Astrocyte of the hippocampus (primary cell): ENCODE measurements around the gene VAMP2.
A peak's percentile ranks its signal among the peaks of the same experiment; 100 is the strongest.

Experiments used
- DNase-seq: peaks from one replicate; pipeline ENCODE4 v3.0.0; 2011; ENCODE audit warnings: low read depth, low spot score

Gene VAMP2

DNA sequence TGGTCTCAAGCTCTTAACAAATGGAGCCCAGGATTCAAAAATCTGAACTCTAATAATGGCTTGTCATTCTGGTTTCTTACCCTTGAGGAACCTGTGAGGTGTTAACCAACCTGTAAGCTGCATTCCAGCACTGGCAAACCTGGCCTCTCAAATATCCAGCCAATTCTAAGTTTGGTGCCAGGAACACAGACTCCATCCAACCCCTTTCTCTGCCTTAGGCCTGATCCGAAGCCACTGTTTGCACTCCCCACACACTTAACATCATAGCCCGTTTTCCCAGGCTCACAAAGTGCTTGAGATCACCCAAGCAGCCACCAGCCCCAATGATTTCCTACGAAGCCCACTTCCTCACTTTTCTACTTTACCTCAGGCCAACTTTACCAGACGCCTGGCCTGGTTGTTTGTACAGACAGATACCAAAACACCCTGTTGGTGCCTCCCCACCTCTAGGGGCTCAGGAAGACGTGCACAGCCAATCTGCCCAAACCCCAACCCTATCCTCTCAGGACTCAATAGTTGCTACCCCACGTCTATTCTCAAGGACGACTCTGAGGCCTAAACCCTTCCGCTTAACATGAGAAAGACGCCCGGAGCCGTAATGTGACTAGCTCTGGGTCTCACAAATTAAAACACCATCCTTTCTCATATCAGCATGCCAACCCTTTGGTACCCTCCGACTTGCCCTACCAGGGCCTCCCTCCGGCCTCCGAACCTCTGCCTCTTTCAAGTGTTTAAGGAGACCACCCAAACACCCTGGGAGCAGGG, 7.3 kb downstream of the VAMP2 start:
- DNase-seq, result no peak

DNA sequence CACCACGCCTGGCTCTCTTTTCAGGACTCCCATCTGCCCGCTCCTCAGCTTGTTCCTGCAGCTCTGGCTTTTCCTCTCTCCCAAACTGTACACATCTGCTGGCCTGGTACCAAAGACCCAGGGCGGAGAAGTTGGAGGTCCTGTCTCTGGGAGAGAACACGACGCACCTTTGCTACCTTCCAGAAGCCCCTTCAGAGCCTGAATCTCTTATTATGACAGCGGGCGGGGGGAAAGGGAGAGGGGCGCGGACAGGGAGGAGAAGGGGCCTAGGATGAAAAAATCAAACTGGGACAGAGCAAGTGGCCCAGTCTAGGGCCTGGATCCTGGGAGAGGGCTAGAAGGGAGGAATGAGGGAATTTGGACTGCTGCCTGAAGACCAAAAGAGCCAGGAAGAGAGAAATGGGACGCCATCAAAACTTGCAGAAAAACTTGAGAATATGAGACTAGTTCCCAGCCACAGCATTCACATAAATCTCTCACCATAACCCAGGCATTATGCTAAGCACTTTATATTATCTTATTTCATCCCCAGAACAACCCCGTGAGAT, 8.1 kb downstream of the VAMP2 start:
- DNase-seq, result no peak

DNA sequence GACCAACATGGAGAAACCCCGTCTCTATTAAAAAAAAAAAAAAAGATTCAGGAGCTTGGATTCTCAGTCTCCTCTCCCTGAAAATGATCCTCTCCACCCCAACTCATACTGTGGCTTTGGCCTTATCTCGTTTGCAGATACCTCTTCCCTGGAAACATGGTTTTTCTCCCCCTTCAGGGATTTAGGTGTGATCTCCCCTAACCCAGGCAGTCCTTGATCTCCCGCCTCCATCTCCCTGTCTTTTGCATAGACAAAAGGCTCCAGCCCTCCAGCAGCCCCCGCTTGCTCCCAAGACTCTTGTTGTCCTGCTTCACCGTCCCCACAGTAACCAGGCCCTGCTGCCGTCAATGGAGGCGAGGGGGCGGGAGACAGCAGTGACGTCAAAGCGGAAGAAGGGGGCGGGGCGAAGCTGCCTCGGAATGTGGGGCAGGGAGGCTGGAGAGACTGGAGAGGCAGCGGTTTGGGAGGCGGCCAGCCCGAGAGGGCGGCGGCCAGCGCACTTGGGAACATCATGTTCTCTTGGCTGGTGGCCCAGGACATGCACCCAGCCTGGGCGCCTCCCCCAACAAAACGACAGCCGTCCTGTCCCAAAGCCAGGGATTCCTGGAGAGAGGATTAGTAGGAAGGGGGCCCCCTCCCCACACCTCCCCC, 8.7 kb downstream of the VAMP2 start:
- peak; percentile 100 for DNase-seq

DNA sequence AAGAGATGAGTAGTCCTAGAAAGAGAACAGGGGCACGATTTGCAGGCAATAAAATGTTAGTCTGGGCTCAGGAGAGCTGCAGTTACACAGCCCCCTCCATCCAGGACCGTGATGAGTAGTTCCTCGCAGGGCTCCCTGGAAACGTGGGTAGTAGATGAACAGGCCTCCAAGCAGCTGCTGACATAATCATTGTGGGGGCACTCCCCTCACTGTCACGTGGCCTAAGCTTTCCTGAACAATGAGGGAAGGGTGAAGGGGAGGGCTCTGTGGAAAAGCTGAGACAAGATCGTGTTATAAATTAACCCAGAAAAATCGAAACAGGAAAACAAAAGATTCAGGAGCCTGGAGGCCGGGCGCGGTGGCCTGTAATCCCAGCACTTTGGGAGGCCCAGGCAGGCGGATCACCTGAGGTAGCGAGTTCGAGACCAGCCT, 9.2 kb downstream of the VAMP2 start:
- peak; percentile 94 for DNase-seq

DNA sequence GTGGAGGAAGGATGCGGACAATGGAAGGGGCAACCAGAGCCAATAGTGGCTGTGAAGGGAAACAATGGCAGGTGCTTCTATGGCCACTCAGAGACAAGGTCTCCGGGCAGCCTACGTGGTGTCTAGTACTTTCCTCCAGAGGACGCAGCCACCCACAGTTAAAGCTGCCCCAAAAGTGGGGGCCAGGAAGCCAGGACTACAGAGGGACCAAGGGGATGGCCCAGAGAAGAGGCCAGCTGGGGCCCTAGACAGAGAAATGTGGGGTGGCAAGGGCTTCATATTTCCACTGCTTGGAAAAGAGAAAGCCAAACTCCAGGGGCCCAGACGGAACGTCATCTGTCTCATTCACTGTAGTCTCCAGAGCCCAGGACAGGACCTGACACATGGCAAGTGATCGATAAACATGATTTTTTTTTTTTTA, 9.7 kb downstream of the VAMP2 start:
- no peak for DNase-seq

DNA sequence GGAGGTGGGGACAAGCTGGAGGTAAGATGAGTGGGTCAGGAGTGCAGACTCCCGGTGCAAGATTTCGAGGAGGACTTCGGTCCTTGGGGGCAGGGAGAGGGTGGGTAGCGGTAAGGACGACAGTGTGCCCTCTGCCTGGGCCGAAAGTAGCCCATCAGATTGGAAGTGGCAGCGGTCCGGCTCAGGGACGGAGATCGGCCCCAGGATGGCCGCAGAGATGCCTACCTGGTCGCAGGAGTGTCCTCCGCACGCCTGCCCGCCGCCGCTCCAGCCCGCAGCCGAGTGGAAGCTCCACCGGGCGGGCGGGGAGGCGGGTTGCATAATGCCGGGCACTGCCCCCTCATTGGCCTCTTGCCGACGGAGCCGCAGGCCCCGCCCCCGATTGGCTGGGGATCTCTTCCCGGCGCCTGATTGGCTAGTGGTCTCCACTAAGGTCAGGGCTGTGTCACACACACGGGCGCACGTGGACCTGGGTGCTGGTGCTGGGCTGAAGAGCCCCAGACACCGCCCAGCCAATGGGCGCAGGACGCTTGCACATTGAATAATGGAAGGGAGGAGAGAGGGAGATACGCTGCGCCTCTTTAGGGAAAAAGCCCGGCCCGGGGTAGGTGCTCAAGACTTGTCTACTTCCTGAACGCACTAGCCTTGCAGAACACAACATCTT, 10.5 kb downstream of the VAMP2 start, which contains the start of gene PER1:
Gene PER1 (minus strand): TSS at position 293 of the 664 bp plus-strand sequence. CDS start 1,698 bp downstream, outside the sequence.
- peak; percentile 98 for DNase-seq

DNA sequence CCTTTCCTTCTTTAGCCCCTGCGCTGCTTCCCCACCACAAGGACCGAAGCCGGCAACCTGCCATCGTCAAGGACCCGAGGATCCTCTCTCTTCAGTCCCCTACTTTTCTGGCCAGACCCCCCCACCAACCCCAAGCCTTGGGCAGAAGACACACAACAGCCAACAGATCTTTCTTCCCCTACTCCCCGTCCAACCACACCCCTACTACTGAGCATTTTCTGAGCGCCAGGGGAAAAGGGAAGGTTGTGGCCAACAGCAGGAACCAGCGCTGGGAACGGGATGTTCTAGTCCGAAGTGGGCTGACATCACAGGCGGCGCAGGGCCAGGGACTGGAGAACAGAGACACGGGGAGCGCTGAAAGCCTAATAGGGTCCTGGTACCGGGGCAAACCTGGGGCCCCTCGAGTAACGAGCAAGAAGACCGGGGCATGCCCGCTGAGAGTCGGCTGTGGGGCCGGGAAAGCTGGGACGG, 11.1 kb downstream of the VAMP2 start:
- peak; percentile 85 for DNase-seq

DNA sequence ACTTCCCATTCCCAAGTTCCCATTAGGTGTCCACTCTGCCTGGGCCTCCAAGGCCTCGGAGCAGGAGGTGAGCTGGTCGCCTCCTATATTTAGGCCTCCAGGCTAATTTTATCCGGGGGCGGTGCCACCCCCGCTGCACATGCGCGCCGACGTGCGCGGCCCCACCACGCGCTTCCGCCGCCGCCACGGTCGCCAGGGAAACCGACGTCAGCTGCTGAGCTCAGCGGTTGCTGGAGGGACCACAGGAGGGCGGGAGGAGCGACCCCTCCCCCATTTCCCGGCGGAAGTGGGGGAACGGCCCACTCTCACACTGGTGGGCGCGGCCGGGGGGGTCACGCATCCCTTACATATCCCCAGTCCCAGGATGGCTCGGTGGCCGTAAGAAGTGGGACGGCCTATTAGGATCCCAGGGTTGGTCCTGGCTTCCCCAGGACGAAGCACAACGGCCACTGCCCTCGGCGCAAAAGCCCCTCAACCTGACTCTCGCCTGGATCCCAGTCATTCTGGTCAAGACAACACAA, 11.6 kb downstream of the VAMP2 start:
- DNase-seq, result peak; percentile 97

DNA sequence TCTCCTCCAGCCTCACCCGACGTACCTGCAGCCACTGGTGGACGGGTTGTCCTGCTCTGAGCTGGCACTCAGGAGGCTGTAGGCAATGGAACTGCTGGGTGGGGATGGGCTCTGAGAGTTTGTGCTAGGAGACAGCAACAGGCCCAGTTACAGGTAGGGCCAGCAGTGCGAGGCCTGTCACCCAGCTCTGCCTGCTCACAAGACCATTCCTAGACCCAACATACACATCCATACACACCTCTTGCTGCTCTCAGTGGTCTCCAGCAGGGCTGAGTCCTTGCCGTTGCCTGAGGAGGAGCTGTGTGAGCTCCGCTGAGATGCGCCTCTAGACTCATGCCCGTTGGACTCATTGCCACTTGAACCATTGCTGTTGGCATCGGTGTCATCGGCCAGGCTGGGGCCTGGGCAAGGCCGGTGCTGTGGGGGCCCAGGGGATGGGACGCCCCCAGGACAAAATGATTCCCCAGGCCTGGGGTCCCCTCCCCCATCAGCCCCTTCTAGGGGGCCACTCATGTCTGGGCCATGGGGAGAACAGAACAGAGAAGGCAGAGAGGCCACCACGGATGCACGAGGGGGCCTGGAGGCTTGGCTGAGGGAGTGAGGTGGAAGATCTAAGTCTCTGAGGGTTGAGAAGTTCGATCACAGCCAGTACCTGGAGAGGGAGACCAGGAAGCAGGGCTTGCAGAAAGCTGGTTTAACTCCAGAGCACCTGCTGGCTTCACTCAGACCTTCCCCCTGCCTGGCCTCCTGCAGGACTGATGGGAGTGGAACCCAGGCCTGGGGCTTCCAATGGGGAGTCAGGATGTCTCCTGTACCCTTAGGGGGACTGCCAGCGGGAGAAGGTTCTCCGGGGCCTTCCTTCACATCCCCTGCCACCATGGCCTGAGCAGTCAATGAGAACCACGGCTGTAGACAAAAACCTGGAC, 12.3 kb downstream of the VAMP2 start:
- no peak for DNase-seq

DNA sequence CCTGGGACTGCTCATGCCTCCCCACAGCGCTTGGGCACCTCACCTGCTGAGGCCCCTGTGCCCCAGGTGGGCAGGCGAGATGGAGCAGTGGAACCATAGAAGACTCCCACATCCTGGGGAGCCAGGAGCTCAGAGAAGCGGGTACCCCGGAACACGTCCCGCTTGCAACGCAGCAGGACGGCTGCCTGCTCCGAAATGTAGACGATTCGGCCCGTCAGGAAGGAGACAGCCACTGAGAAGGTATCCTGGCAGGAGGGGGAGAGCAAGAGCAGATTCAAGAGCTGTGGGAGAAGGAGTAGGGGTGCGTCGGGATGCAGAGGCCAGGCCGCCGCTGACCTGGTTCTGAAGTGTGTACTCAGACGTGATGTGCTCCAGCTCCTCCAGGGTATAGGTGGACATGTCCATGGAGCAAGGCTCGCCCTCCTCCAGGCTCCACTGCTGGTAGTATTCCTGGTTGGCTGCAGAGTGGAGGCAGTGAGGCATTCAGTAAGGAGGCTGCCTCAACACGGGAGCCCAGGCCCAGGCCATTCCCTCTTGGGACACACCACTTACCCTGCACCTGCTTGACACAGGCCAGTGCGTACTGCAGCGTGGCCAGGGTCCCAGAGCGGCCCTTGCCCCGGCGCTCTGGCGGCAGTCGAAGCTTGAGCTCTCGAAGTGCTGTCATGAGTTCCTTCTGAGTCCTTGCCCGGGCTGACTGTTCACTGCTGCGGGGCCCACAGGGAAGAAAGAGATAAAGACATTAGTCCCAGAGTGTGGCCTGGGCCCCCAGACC, 13.1 kb downstream of the VAMP2 start:
- no peak for DNase-seq

DNA sequence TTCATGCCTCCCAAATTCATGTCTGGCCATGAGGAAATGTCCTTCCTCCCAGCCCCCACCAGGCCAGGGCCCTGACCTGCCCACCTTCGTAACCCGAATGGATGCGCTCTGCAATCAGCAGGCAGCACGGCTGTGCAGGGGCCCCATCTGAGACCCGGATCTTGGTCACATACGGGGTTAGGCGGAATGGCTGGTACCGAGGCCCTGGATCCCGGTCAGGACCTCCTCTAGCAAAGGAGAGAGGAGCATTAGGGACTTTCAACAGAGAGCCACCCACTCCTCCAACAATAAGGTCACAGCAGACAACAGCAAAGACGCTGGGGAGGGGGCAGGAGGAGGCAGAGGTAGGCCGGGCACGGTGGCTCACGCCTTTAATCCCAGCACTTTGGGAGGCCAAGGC, 14.2 kb downstream of the VAMP2 start:
- no peak for DNase-seq

DNA sequence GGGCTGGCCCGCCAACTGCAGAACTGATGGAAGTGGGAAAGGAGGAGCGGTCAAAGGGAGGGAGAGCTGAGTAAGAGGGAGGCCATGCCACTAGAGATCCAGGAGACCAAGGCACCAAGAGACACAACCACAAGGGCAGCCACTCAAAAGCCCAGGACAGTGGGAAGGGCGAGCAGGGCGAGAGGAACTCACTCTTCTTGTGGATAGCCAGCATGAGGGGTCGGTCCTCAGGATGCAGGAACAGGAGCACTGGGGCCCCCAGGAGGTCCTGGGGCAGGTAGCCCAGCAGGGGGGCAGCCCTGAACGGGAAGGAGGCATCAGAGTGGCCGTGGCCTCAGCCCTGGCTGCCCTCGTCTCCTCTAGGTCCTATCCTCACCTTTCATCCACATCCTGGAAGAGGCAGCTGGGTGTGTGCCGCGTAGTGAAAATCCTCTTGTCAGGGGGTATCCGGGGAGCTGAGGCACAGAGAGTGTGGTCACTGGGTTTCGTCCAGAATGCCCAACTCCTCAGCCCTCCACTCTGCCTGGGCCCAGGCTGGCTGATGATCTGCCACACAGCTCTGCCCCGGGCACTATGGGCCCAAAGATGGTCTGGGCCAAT, 14.8 kb downstream of the VAMP2 start:
- DNase-seq, result no peak

DNA sequence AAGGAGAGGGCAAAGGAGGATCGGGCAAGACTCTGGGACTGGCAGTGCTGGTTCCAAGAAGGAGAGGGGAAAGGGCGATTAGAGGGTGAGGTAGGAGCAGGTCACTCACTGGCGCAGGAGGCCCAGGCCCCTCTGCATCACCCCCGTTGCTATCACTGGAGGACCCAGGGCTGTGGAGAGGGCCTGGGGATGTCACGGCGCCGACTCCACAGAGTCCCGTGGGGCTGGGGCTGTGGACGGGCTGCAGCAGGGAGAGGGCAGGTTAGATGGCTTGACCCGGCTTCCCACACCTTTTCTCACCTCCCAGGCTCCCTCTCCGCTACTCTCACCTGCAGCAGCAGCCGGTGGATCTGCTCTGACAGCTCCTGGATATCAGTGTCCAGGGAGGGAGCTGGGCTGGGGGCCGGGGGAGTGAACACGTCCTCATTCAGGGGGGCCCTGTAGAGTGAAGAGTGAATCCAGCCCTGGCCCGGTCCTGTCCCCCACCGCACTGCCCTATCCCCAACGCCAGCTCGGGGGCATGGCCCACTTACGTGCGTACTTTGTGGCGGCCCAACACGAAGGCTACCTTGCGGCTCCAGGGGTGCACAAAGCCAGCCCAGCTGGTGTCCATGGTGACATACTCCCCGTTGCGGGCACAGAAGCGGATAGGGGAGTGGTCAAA, 15.5 kb downstream of the VAMP2 start:
- no peak for DNase-seq

DNA sequence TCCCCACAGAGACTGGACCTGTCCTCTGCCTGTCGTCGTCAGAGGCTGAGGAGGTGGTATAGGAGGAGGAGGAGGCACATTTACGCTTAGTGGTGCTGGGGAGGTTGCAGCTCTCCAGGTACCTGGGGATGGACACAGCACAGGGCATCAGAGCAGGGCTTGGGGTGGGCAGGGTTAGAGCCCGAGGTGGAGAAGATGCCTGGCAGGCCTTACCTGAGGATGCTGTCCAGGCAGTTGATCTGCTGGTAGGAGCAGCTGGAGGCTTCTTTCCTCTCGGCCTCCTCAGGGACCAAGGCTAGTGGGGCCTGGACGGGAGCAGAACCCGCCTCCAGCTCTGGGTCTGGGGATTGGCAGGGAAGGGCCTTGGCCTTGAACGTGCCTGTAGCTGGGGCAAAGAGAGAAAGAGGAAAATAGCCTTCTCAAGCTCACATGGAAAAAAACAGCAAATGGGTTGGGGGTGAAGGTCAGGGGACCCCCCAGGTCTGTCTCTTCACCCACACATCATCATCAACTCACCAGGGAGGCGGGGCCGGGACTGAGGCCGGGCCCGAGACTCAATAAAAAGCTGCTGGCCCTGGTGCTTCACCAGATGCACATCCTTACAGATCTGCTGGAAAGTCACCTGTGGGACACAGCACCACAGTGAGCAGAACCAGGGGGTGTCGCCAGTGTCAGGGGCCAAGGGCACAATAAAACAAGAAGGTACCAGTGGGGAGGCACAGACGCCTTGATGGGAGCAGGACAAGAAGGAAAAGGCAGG, 16.2 kb downstream of the VAMP2 start:
- DNase-seq, result no peak

DNA sequence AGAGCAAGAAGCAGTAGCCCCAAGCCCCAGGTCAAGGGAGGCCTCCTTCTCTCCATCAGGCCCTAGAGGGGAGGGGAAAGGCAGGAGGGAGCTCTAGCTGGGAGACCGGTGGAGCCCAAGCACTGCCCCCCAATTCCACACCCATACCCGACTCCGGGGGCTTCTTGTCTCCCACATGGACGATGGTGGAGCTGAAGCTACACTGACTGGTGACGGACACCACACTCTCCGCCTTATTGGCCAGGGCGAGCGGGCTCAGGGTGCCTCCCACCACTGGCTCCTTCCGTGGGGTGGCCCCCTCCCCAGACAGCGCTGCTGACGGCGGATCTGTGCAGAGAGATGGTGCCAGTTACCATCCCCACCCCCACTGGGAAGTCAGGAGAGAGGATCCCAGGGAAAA, 16.9 kb downstream of the VAMP2 start:
- DNase-seq, result no peak

DNA sequence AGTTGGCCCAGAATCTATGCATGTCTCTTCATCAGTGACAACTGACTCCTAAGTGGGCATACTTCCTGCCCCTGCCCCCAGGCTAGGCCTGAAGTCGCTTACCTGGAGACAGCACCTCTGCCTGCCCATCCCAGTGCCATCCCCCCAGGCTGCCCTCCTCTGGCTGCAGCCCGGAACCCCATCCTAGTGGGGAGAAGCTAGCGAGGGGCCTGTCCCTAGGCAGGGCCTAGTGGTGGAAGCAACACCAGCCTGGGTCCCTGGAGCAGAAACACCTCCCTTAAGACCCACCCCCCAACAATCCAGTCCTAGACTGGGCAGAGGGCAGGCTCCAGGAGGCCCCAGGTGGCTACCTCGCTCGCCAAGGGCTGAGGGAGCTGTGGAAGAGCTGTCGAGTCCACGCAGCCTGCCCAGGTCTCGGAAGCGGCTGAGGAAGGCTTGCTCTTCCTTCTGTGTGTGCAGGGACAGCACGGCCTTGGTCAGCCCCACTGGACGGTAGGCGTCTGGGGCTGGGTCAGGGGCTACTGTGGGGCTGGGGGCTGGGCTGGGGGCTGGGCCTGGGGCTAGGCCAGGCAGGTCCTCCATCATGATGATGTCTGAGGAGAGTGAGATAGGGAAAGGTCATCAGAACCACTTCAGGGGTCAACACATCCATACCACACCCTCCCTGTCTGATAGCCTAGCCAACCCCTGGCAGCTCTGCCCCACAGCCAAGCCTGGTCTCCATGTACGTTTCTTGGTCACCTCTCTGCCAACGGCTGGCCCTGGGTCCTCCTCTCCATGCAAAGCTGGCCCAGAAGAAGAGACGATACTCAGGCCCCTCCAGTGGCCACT, 18.1 kb downstream of the VAMP2 start:
- no peak for DNase-seq

DNA sequence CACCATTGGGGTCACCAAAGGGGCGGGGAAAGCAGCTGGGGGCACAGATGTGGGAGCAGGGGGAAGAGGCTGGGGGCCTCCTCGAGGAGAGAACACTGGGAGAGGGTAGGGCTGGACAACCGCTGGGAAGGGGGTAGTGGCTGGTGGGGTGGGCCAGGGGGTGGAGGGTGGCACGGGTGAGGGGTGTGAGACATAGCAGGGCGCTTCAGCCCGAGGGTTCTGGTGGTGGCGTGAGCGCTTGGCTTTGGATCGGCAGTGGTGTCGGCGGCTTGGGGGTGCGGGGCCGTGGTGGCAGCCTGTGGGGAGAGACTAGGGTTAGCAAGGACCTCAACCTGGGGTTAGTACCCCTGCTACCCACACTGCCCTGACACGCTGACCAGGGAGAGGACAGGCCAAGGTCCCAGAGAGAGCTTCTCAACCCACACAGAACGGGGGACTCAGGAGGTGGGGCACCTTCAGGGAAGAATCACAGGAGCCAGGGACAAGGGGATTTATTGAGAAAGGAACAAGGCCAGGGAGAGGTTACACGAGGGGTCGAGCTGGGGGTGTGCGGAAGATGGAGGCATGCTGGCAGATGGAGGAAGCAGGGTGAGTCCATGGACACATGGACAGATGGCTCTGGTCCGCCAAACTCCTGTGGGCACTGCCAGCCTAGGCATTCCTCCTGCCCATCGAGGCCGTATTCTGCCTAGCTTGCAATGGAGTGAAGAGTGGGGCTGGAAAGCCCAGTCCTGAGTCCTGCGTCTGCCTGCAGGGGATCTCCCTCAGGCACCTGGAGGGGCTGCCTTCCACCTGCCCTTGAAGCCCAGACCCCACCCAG, 19.0 kb downstream of the VAMP2 start:
- DNase-seq, result no peak
